ENCODE data around the gene CASP4. TPM values are rescaled to one million over a fixed set of nuclear protein-coding genes. Genes with fewer than 3 reads are reported as not detected.

CASP4 gene
- total RNA-seq, 2 donors from 2014 or later: not detected

DNA sequence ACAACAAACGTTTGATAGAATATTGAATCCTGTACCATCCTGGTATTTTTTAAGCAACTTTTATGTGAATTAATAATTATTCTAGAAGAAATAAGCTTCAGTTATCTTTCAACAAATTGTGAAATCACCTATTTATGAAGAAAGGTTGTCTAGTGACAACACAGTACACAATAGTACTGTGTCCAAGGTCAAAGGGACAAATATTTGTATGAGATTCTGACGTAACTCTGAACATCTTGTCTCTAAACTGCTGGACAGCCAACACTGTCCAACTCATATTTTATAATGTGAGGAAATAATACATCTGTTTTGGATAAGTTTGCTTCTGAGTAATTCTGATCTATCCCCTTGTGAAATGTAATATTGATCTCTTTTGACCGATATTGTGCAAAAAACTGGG is 35.6 kb upstream of the CASP4 start:
- no peaks in the 10 kb centered on the region for H3K36me3 Mint-ChIP-seq (ENCODE audit: low read depth)
- no peaks in the 10 kb centered on the region for H3K27me3 Mint-ChIP-seq (ENCODE audit: insufficient read depth)
- Histone ChIP-seq H3K9ac (ENCODE audit: extremely low read depth, low read length, poor library complexity, severe bottlenecking) (no peak overlapping the region), H3K4me3 (ENCODE audit: low read length) (no peak overlapping the region), H3K27me3 (ENCODE audit: control insufficient read depth, insufficient read depth, low read length, poor library complexity, severe bottlenecking) (no peaks in the 10 kb centered on the region), H3K36me3 (ENCODE audit: control insufficient read depth, insufficient read depth, low read length) (no peaks in the 10 kb centered on the region), H3K4me1 (ENCODE audit: control insufficient read depth, insufficient read depth, low read length) (peaks cover 6% of the 10 kb centered on the region), H3K27ac (ENCODE audit: low read depth, low read length) (no peak overlapping the region), H3K9me3 (ENCODE audit: control insufficient read depth, low read length) (no peaks in the 10 kb centered on the region)
- 88% methylated on average over 2 of the region's 3 CpGs; no CpG with 5 or more reads in 1 of the 2 experiments for WGBS, 2 experiments (ENCODE audit: insufficient coverage in 1 of 2, insufficient read length in 1 of 2)
- no peak overlapping the region for H3K27ac Mint-ChIP-seq
- TF ChIP-seq CTCF (conservative IDR thresholded peaks at IDR 0.05): no peak
- DNase-seq: no peak
- no peaks in the 10 kb centered on the region for H3K9me3 Mint-ChIP-seq
- no peak overlapping the region for H3K4me3 Mint-ChIP-seq
- peaks cover 2% of the 10 kb centered on the region for H3K4me1 Mint-ChIP-seq

DNA sequence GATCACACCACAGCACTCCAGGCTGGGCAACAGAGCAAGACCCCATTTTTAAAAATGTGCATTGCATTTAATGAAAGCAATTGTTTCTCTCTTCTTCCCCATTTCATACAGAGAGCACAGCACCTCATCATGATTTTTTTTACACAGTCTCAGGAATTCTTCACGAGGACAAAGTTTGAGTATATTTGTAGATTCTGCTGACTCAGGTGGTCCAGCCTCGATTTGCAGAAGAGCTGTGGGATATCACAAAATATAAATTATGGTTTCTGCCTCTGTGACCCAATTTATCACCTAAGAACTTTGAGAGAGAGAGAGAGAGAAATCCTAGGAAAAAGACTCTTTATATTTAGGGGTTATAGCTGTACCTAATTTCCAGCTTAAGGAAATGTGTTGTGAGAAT is 34.8 kb upstream of the CASP4 start:
- no peaks in the 10 kb centered on the region for H3K9me3 Mint-ChIP-seq
- Histone ChIP-seq H3K4me1 (ENCODE audit: control insufficient read depth, insufficient read depth, low read length) (peaks cover 6% of the 10 kb centered on the region), H3K27me3 (ENCODE audit: control insufficient read depth, insufficient read depth, low read length, poor library complexity, severe bottlenecking) (no peaks in the 10 kb centered on the region), H3K36me3 (ENCODE audit: control insufficient read depth, insufficient read depth, low read length) (no peaks in the 10 kb centered on the region), H3K9me3 (ENCODE audit: control insufficient read depth, low read length) (no peaks in the 10 kb centered on the region), H3K4me3 (ENCODE audit: low read length) (no peak overlapping the region), H3K27ac (ENCODE audit: low read depth, low read length) (no peak overlapping the region), H3K9ac (ENCODE audit: extremely low read depth, low read length, poor library complexity, severe bottlenecking) (no peak overlapping the region)
- TF ChIP-seq CTCF (conservative IDR thresholded peaks at IDR 0.05): no peak
- no peak overlapping the region for H3K27ac Mint-ChIP-seq
- H3K4me1 Mint-ChIP-seq: no peaks in the 10 kb centered on the region
- WGBS, 2 experiments (ENCODE audit: insufficient coverage in 1 of 2, insufficient read length in 1 of 2): 95% methylated on average over 2 of the region's 2 CpGs; no CpG with 5 or more reads in 1 of the 2 experiments
- H3K4me3 Mint-ChIP-seq: no peak overlapping the region
- DNase-seq: no peak
- no peaks in the 10 kb centered on the region for H3K27me3 Mint-ChIP-seq (ENCODE audit: insufficient read depth)
- no peaks in the 10 kb centered on the region for H3K36me3 Mint-ChIP-seq (ENCODE audit: low read depth)

GRCh38 chr11:105000797-105001196 is 32.4 kb upstream of the CASP4 start:
- H3K4me3 Mint-ChIP-seq: no peak overlapping the region
- Histone ChIP-seq H3K9ac (ENCODE audit: extremely low read depth, low read length, poor library complexity, severe bottlenecking) (no peak overlapping the region), H3K36me3 (ENCODE audit: control insufficient read depth, insufficient read depth, low read length) (no peaks in the 10 kb centered on the region), H3K4me1 (ENCODE audit: control insufficient read depth, insufficient read depth, low read length) (peaks cover 5% of the 10 kb centered on the region), H3K27ac (ENCODE audit: low read depth, low read length) (no peak overlapping the region), H3K4me3 (ENCODE audit: low read length) (no peak overlapping the region), H3K9me3 (ENCODE audit: control insufficient read depth, low read length) (no peaks in the 10 kb centered on the region), H3K27me3 (ENCODE audit: control insufficient read depth, insufficient read depth, low read length, poor library complexity, severe bottlenecking) (no peaks in the 10 kb centered on the region)
- H3K36me3 Mint-ChIP-seq (ENCODE audit: low read depth): no peaks in the 10 kb centered on the region
- H3K9me3 Mint-ChIP-seq: no peaks in the 10 kb centered on the region
- 88 to 92% methylated on average over 7 of the region's 7 CpGs for WGBS, 2 experiments (ENCODE audit: insufficient coverage in 1 of 2, insufficient read length in 1 of 2)
- H3K27ac Mint-ChIP-seq: no peak overlapping the region
- no peaks in the 10 kb centered on the region for H3K27me3 Mint-ChIP-seq (ENCODE audit: insufficient read depth)
- peak; percentile 87 for TF ChIP-seq CTCF (conservative IDR thresholded peaks at IDR 0.05)
- H3K4me1 Mint-ChIP-seq: no peaks in the 10 kb centered on the region
- DNase-seq: peak; percentile 78

Measured in endodermal cell (in vitro differentiated cells).